ENCODE results near the gene KLF6.

- TF ChIP-seq YY1 (tag by site-specific recombination; IDR thresholded peaks at IDR 0.05) (no peak), ZNF549 (tag by site-specific recombination; IDR thresholded peaks at IDR 0.05) (no peak), ATF2 (tag by site-specific recombination; IDR thresholded peaks at IDR 0.05; ENCODE audit: low read depth) (no peak), ZNF138 (tag by site-specific recombination; IDR thresholded peaks at IDR 0.05; ENCODE audit: borderline replicate concordance) (no peak), GFI1B (tag by site-specific recombination; IDR thresholded peaks at IDR 0.05) (no peak), ZNF169 (tag by site-specific recombination; IDR thresholded peaks at IDR 0.05) (no peak), ZNF398 (tag by site-specific recombination; IDR thresholded peaks at IDR 0.05) (no peak), CTCF (tag by site-specific recombination; IDR thresholded peaks at IDR 0.05) (no peak)
These were observed 27.1 kb upstream of the KLF6 start for GRCh38 chr10:3812141-3812540.
